ENCODE data around the gene GSTA1.
"Not testable (repeated sequence)": the region's sequence is repeated elsewhere in the genome, so short reads cannot be mapped to it uniquely, and the experiment has no call there.

Gene GSTA1

DNA sequence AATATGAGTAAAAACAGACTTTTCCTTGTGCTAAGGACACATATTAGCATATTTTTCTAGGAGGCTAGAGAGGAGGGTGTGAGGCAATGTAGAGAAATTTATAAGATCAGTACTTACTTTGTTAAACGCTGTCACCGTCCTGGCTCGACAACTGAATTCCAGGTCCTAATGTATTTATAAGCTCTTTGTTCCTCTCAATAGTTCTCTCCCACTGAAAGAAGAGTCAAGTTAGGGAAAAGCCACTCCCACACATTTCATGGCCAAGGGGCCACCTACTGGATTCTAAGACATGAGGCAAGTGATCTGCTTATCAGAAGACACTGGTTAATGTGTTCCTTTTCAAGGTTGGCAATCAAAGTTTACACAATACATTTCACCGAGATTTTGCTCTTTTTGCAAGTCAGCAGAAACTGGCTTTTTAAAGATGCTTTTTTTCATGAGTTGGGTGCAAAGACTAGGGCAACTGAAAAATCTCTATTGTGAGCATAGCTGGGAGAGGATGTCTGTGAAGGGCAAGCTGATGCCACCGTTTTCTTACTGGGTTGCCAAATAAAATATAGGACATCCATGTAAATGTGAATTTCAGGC lies at the start of gene GSTA1:
Gene GSTA1 (minus strand): TSS at position 149 of the 588 bp plus-strand sequence. CDS start 4,549 bp downstream, outside the sequence.
- not testable (repeated sequence) for DNase-seq (ENCODE audit: low spot score)

DNA sequence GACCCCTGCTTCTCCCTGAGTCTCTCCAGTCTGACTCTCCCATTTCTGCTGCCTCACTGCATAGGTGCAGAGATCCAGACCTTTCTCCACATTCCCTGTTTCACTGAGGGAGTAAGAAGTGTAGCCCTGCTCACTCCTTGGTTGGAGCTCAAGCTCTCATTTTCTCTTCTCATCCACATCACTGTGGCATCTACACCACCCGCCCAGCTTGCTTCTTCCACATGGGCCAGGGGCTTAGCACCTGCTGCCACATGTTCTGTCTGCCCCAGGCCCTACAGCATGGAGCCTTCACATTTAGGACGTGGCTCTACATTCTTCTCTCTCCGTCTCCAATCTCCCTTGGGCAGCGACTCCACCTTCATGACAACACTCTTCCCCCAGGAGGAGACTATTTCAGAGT lies 45.5 kb upstream of the GSTA1 start:
- DNase-seq (ENCODE audit: low spot score), result no peak

DNA sequence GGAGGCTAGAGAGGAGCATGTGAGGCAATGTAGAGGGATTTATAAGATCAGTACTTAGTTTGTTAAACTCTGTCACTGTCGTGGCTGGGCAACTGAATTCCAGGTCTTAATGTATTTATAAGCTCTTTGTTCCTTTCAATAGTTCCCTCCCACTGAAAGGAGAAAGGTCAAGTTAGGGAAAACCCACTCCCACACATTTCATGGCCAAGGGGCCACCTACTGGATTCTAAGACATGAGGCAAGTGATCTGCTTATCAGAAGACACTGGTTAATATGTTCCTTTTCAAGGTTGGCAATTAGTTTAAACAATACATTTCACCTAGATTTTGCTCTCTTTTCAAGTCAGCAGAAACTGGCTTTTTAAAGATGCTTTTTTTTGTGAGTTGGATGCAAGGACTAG lies 42.4 kb upstream of the GSTA1 start:
- no peak for DNase-seq (ENCODE audit: low spot score)

DNA sequence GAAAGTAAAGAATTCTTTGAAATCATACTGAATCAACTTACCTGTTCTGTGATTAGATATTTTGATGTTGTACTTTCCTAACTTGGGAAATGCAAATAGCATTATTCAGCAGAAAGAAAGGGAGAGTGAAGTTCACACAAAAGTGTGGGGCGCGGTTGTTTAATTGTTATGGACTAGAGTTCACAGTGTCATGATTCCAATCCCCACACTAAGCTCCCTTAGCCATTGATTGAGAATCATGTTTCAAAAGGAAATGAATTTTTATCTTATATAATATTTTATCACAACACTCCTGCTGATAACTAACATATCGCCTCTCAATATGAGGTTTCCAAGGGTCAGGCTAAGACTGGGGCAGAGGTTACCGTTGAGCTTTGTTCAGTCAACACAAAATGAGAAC lies 40.0 kb upstream of the GSTA1 start:
- no peak for DNase-seq (ENCODE audit: low spot score)

DNA sequence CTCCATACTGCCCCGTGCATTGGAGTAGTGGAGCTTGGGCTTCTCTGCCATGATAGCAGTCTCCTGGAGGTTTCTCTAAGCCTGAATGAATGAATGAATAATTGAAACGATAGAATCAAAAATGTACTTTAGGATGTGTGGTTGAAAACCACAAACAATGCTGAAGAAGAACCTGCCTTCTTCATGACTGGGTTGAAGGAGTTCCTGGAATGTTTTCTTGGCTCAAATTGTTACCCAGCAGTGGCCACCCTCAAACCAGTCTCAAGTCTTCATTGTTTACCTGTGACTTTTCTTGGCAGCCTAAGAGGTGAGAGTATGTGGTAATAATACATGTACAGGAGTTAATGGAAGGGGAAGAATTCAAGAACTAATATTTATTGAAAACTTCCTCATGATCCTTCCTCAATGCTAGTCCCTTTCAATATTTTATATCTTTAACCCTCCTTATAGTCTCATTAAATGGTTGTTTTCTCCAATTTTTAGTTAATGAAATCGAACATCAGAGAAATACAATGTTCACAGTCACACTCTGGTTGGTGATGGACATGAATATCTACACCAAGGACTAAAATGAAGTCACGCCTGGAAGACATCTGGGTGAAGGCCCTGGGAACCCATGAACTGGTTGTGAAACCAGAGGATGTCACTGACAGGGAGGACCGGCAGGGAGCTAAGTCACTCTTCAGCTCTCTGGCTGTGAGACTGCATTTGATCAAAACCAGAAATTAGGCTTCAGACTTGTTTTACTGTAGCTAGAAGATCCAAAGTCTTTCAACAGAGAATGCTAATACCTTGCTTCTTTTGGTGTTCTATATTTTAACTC lies 37.4 kb upstream of the GSTA1 start, which contains the start of gene GSTA5:
Gene GSTA5 (minus strand): TSS at position 51 of the 823 bp plus-strand sequence.
- no peak for DNase-seq (ENCODE audit: low spot score)

DNA sequence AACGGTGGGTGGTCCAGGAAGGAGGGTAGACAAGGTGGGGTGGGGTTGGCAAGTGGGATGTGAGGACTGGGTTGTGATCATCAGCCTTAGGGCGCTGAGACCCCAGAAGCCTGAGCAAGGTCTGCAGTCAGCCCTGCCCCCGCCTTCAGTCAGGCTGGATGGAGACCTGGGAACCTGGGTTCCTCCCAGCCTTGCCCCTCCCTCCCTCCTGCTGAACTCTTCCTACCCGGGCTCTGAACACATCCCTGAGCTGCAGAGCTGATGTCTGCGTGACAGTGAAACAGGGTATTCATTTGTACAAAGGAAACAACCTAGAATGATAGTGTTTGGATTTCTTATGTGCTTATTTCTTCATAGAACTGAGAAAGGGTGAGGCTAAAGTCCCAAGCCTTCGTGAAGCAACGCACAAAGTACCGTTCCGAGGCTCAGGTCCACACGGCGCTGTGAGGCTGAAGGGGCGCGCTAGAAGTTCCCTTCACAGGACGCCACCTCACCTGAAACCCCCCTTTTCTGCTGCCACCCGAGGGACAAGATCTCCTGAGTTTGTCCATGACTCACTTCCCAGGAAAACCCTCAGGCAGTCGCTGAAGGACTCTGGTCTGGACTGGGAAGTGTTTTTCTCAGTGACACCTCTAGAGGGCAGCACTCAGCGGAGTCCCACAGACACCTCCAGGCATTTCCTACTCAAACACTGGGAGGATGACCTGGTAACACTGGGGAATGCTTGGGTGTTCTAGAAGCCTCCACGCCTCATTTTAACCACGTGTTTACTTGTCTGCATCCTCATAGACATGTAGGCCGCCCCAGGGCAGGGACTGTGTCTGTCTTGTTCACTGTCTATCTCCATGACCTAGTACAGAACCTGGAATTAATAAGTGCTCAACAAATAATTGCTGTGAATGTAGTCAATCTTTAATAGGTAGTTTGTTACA lies 35.8 kb upstream of the GSTA1 start:
- peak; percentile 52 for DNase-seq (ENCODE audit: low spot score)

DNA sequence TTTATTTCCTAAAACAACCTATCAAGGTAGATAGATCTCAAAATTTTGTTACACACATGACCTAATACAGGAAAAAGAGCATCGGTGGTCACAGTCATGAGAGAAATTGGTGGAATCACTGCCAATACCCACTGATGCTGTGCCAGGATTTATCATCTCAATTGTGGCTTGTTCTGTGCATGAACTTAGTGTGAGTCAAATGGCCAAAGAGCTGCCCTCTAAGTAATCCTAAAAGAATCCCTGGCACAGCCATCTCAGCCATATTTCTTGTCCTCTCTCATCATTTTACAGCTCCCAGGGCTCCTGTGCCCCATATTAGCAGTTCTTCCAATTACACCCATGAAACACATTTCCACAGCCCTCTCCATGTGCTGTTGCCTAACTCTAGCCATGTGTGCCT lies 30.9 kb upstream of the GSTA1 start:
- DNase-seq (ENCODE audit: low spot score), result no peak

DNA sequence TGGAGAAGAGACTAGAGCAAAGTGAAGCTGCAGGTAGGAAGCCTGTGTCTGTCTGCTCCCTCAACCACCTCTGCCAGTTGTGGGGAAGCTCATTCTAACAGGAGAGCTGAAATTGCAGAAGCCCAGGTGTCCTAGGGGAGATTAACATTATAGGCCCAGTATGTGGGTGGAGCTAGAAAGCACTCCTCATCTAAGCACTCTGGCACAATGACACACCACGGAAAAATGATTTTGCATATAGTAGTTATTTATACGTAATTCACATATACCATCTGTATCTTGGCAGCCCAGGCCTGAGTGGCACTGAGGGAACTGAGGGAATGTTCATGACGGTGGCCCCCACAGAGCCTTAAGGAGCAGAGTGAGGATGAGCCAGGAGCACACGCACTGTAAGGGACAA lies 27.3 kb upstream of the GSTA1 start:
- DNase-seq (ENCODE audit: low spot score), result not testable (repeated sequence)

DNA sequence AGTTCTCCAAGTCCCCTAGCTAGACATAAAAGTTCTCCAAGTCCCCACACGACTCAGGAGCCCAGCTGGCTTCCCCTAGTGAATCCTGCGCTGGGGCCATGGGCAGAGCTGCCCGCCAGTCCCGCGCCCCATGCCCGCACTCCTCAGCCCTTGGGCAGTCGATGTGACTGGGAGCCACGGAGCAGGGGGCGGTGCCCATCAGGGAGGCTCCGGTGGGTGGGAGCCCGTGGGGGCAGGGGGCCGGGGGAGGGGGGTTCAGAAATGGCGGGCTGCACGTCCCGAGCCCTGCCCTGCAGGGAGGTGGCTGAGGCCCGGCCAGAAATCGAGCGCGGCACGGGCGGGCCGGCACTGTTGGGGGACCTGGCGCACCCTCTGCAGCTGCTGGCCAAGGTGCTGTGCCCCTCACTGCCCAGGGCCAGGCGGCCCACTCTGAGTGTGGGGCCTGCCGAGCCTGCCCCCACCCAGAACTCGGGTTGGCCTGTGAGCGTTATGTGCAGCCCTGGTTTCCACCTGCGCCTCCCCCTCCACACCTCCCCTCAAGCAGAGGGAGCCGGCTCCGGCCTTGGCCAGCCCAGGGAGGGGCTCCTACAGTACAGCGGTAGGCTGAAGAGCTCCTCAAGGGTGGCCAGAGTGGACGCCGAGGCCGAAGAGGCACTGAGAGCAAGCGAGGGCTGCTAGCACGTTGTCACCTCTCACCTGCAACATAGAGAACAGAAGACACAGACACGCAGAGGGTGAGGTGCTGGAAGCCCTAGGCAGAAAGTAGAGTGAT lies 25.6 kb upstream of the GSTA1 start:
- DNase-seq (ENCODE audit: low spot score), result no peak

DNA sequence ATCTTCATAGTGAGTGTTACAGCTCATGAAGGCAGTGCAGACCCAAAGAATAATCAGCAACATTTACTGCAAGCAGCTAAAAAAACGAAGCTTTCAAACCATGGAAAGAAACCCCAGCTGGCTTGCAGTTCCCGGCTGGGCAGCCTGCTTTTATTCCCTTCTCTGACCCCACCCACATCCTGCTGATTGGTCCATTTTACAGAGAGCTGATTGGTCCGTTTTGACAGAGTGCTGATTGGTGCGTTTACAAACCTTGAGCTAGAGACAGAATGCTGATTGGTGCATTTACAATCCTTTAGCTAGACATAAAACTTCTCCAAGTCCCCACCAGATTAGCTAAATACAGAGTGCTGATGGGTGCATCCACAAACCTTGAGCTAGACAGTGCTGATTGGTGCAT lies 25.0 kb upstream of the GSTA1 start:
- not testable (repeated sequence) for DNase-seq (ENCODE audit: low spot score)

DNA sequence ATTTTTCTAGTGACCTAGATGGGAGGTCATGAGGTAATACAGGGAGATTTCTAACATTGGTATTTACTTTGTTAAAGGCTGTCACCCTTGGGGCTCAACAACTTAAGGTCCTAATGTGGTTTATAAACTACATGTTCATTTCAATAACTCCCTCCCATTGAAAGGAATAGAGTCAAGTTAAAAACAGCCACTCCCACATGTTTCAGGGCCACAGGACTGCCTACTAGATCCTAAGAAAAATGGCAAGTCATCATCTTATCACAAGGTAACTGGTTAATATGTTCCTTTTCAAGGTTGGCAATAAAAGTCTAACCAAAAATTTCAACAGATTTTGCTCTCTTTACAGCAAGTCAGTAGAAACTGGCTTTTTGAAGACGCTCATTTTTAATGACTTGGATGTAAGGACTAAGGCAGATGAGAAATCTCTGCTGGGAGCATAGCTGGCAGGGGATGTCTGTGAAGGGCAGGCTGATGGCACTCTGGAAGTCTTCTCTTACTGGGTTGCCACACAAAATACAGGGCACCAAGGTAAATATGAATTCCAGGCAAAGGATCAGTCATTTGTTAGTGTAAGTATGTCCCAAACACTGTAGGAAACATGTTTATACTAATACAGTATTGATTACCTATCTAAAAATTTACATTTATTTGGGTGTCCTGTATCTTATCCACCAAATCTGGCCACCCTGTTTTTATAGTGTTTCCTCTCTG lies 23.6 kb upstream of the GSTA1 start:
- not testable (repeated sequence) for DNase-seq (ENCODE audit: low spot score)

DNA sequence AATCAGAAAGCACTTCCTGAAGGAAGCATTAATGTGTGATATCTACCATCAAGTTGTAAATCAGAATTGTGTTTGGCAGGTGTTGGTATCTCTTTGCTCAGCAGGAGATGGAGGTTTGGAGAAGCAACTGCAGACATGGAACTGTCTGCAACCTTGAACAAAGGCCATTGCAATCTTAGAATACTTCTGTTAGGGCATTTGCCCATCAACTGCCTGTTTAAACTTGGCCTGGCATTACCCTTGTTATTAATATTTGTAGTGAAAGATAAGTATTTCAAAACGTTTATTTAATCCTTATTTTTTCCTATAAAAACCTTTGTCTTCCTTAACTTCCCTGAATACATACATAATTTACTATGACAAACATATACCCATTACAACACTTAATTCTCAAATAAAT lies 22.9 kb upstream of the GSTA1 start:
- DNase-seq (ENCODE audit: low spot score), result no peak

DNA sequence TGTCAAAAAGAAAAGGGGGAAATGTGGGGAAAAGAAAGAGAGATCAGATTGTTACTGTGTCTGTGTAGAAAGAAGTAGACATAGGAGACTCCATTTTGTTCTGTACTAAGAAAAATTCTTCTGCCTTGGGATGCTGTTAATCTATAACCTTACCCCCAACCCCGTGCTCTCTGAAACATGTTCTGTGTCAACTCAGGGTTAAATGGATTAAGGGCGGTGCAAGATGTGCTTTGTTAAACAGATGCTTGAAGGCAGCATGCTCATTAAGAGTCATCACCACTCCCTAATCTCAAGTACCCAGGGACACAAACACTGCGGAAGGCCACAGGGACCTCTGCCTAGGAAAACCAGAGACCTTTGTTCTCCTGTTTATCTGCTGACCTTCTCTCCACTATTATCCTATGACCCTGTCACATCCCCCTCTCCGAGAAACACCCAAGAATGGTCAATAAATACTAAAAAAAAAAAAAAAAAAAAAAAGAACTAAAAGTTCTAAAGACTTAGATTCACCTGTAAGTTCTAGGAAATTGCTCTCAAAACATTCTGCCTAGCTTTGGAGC lies 22.4 kb upstream of the GSTA1 start:
- not testable (repeated sequence) for DNase-seq (ENCODE audit: low spot score)

DNA sequence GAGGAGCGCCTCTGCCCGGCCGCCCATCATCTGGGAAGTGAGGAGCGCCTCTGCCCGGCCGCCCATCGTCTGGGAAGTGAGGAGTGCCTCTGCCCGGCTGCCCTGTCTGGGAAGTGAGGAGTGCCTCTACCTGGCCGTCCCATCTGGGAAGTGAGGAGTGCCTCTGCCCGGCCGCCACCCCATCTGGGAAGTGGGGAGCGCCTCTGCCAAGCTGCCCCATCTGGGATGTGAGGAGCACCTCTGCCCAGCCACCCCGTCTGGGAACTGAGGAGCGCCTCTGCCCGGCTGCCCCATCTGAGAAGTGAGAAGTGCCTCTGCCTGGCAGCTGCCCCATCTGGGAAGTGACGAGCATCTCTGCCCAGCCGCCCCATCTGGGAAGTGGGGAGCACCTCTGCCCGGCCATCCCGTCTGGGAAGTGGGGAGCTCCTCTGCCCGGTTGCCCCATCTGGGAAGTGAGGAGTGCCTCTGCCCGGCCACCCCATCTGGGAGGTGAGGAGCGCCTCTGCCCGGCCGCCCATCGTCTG lies 21.7 kb upstream of the GSTA1 start:
- not testable (repeated sequence) for DNase-seq (ENCODE audit: low spot score)

DNA sequence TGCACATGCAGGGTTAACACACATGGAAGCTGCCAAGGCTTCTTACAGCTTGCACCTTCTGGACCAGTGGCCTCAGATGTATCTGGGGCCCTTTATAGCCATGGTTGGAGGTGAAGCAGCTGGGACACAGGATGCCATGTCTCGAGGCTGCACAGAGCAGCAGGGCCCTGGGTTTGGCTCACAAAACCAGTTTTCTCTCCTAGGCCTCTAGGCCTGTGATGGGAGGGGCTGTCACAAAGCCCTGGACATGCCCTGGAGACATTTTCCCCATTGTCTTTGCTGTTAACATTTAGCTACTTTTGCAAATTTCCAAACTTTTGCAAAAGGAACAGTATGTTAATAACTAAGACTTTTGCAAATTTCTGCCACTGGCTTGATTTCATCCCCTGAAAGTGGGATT lies 18.2 kb upstream of the GSTA1 start:
- no peak for DNase-seq (ENCODE audit: low spot score)

DNA sequence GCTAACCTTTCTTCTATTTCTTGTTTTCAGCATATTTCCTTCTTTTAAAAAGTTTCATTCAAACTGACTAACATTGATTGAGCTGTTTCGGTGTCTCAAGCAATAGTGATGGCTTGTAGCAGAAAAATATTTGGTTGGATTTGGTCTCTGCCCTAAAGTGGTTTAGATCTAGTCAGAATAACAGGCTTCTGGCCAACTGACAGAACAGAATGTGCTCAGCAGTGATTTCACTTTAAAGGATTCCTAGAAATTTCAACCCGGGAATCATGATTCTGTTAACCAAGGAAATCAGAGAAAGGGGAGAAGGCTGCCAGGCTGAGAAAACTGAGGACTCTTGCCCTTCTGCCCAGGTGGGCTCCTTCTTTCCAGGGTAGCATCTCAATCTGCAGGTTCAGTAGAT lies 16.6 kb upstream of the GSTA1 start:
- no peak for DNase-seq (ENCODE audit: low spot score)

DNA sequence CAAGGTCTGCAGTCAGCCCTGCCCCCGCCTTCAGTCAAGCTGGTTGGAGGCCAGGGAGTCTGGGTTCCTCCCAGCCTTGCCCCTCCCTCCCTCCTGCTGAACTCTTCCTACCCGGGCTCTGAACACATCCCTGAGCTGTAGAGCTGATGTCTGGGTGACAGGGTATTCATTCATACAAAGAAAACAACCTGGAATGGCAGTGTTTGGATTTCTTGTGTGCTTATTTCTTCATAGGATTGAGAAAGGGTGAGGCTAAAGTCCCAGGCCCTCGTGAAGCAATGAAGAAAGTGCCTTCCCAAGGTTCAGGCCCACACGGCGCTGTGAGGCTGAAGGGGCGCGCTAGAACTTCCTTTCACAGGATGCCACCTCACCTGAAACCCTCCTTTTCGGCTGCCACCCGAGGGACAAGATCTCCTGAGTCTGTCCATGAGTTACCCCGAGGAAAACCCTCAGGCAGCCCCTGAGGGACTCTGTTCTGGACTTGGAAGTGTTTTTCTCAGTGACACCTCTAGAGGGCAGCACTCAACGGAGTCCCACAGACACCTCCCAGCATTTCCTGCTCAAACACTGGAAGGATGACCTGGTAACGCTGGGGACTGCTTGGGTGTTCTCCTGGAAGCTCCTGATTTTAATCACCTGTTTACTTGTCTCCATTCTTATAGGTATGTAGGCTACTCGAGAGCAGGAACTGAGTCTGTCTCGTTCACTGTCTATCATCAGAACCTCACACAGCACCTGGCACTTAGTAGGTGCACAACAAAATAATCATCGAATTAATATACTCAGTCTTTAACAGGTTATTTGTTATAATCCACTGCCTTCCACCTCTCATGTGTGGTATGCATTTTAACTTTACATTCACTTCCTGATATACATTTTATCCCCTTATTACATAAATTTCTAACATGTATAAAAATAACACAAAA lies 11.8 kb upstream of the GSTA1 start:
- peak; percentile 39 for DNase-seq (ENCODE audit: low spot score)

DNA sequence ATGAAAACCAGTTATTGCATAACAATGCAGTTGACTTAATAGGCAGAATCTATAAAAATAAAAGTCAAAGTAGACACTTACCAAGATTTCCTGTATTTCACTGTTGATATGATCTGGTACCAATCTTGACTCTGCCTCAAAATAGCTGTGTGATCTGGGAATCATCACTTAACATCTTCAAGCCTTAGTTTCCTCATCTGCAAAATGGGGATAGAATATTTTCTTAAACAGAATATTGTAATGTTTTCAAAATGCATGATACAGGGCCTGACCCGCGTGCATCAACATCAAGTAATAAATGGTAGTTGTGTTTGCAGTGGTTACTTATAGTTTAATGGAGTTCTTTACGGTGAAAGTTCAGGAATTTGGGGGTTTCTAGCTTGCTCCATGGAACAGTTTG lies 10.9 kb upstream of the GSTA1 start:
- DNase-seq (ENCODE audit: low spot score), result not testable (repeated sequence)

DNA sequence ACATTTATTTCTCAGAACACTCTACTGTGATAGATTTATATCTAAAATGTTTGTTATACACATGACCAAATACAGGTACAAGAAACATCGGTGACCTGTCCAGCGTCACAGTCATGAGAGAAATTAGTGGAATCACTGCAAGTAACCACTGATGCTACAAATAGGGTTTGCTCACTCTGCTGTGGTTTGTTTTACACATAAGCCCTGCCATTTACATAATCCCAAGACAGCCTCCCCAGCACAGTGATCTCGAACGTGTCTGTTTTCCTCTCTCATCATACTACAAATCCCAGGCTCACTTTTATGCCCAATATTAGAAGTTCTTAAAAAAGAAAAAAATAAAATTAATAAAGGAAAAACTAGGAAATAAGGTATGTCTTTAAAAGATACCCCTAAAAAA lies 6.2 kb upstream of the GSTA1 start:
- not testable (repeated sequence) for DNase-seq (ENCODE audit: low spot score)

Data from SW480 (cell line).